Omental fat pad (tissue), 4 donors: ENCODE results near the gene TTC23L. TPM values are rescaled to one million over a fixed set of nuclear protein-coding genes. Genes with fewer than 3 reads are reported as not detected.
"Not testable (repeated sequence)": the region's sequence is repeated elsewhere in the genome, so short reads cannot be mapped to it uniquely, and the experiment has no call there.

ENCODE experiments used
- ATAC-seq: fragments of 150-250 bp; one replicate; pipeline ENCODE4 v1.9.1; 2016; ENCODE audit warnings: mild to moderate bottlenecking, moderate library complexity; ENCODE audit not compliant: low FRiP score
- DNase-seq: peaks from one replicate; pipeline ENCODE4 v3.0.0-alpha.2; 2019; ENCODE audit warnings: low spot score
- total RNA-seq, 4 donors: library from RNA; depleted of rRNA; stranded (reverse); fragments of >200 nt; gene quantifications; one replicate each; pipeline ENCODE4 v1.1.0, GENCODE V29; 2016
- TF ChIP-seq, protein P1 (sequence below), 3 donors: fragments of 450-650 bp; IDR thresholded peaks; one replicate each; pipeline ENCODE4 v1.5.1; 2016 to 2017; ENCODE audit warnings: antibody characterized with exemption in 3 of 3, mild to moderate bottlenecking in 3 of 3, moderate library complexity in 2 of 3

TTC23L gene
- total RNA-seq, 4 donors from 2014 or later, result not detected

DNA sequence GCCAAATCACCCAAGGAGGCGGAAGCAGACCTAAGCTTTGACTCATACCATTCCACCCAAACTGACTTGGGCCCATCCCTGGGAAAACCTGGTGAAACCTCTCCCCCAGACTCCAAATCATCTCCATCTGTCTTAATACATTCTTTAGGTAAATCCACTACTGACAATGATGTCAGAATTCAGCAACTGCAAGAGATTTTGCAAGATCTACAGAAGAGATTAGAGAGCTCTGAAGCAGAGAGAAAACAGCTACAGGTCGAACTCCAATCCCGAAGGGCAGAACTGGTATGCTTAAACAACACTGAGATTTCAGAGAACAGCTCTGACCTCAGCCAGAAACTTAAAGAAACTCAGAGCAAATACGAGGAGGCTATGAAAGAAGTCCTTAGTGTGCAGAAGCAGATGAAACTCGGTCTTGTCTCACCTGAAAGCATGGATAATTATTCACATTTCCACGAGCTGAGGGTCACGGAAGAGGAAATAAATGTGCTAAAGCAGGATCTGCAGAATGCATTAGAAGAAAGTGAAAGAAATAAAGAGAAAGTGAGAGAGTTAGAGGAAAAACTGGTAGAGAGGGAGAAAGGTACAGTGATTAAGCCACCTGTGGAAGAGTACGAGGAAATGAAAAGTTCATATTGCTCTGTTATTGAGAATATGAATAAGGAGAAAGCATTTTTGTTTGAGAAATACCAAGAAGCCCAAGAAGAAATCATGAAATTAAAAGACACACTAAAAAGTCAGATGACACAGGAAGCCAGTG, 15.8 kb upstream of the TTC23L start:
- DNase-seq (no peak), ATAC-seq (no peak)
- TF ChIP-seq, protein P1, sequence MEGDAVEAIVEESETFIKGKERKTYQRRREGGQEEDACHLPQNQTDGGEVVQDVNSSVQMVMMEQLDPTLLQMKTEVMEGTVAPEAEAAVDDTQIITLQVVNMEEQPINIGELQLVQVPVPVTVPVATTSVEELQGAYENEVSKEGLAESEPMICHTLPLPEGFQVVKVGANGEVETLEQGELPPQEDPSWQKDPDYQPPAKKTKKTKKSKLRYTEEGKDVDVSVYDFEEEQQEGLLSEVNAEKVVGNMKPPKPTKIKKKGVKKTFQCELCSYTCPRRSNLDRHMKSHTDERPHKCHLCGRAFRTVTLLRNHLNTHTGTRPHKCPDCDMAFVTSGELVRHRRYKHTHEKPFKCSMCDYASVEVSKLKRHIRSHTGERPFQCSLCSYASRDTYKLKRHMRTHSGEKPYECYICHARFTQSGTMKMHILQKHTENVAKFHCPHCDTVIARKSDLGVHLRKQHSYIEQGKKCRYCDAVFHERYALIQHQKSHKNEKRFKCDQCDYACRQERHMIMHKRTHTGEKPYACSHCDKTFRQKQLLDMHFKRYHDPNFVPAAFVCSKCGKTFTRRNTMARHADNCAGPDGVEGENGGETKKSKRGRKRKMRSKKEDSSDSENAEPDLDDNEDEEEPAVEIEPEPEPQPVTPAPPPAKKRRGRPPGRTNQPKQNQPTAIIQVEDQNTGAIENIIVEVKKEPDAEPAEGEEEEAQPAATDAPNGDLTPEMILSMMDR (IDR thresholded peaks at IDR 0.05), result no peak

DNA sequence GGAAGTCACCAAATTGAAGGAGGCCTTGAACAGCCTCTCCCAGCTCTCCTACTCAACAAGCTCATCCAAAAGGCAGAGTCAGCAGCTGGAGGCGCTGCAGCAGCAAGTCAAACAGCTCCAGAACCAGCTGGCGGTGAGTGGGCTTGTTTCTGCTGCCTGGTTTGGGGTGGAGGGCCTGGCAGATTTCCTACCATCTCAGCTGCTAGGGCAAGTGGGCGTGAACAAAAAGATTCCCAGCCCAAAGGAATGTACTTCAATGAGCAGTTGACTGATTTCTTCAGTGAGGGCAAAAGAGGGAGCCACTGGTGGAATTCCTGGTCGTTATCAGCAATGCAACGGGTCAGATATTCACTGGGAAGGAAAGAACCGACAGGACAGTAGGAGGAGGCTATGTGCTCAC, 12.6 kb upstream of the TTC23L start:
- no peak for DNase-seq
- TF ChIP-seq, protein P1 (IDR thresholded peaks at IDR 0.05), result no peak
- ATAC-seq, result no peak

DNA sequence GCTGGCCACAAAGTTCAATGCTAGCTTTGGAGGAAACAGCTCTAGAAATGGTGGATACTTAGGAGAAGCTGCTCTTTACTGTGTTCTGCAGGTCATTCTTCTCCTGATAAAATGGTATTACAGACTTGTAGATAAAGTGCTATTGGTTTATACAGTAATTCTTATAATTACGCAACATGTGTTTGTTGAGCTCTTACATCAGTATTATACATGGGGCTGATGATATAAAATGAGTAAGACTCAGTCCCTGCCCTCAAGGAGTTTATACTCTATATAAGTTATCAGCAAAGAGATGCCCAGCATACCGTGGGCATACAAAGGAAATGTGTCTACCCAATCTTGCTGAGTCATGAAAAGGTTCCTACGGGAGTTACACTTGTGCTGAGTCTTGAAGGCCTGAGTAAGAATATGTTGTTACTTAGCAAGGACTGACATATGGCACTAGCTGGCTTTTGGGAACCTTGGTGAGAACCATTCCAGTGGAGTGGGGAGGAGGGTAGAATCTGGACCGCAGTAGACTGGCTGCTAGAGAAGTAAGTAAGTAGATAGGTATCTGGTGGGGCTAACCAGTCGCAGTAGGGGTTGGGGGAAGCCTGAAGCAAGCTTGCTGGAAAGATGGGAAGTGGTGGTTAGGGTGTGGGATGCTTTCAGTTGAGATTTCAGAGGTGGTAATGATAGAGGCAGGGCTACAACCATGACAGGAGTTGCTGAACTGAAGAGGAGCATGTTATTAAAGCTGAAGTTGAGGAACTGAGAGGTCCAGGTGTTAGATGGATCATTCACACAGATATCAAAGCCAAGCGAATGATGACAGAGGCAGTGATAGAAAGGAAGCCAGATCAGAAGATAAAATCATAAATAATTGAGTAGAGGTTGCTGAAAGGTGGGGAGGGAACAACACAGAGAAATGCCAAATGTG, 11.1 kb upstream of the TTC23L start:
- TF ChIP-seq, protein P1 (IDR thresholded peaks at IDR 0.05), result no peak
- no peak for ATAC-seq
- no peak for DNase-seq

DNA sequence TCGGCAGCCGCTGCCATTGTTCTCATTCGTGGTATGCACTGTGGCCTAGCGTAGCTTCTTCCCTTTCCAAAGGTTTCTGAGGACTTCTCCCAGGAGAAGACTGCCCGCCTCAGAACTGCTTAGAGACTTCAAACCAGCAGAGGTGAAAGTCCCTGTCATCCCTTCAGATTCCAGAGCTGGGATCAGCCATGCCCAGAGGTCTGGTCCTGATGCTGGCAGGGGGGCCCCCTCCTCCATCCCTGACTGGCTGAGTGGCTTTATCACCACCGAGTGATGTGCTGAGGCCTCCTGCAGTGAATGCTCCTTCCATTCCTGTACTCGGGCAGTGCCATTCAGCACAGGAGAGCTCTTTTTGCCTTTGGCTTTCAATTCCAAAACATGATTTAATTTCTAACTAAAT, 8.1 kb upstream of the TTC23L start:
- DNase-seq, ATAC-seq: not testable (repeated sequence)

DNA sequence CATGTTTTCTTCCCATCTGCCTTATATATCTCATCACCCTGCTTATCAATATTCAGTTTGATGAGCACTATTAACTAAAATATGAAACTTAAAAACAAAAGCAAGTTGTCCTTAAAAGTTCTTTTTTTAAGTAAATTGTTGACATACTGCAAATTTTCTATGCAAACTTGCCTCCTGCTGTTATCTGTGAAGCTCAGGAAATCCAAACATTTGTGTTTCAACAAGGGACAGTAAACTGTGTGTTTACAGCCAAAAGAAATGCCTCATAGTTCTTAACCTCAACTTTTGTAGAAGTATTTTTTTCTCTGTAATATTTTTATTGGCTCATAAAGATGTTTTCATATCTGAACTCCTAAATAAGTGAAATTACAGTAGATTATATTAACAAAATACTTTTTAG, 7.7 kb upstream of the TTC23L start:
- TF ChIP-seq, protein P1 (IDR thresholded peaks at IDR 0.05), result no peak
- DNase-seq, result no peak
- ATAC-seq, result no peak

DNA sequence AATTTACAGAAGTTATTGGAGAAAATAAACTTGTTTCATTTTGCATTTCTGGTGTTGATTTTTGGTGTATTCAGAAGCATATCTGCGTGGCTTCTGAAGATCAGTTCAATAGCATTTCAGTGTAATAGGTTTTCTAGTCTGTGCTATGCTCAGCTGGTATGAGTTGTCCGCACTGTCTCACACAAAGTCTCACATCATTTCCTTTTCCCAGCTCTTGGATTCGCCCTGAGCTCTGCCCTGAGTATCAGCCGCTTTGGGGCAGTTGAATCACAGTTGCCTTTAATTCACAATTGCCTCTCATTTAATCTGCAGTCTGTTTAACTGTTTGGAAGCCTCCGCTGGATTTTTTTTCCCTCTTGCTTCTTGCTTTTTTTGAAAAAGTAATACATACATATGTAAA, 6.4 kb upstream of the TTC23L start:
- ATAC-seq, result no peak
- TF ChIP-seq, protein P1 (IDR thresholded peaks at IDR 0.05), result no peak
- DNase-seq, result no peak

DNA sequence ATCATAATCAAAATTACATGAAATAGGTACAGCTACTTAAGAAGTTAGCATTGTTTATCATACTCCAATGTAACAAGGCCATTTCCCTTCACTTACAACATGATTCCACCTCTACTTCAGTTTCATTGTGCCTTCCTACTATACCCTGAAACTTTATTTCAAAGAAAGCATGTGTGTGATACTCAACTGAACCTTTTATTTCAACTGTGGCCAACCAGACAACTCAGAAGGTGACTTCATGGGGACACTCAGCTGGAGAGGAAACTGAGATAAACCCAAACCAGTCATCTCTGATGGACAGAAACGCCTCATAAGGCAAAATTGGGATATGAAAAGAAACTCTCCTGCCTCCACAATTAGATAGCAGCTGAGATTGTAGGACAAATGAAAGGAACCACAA, 5.9 kb upstream of the TTC23L start:
- TF ChIP-seq, protein P1 (IDR thresholded peaks at IDR 0.05), result no peak
- no peak for ATAC-seq

More for the DNA sequence above, 5.9 kb upstream of the TTC23L start:
- no peak for DNase-seq
